RWPE1 (cell line): ENCODE results near the gene GNA12.

ENCODE experiments used
- CTCF ChIA-PET: fragments of 350-600 bp; sonication (Branson Sonifier 250); formaldehyde crosslinking; extraction: SDS; loops from one replicate; lab custom pipeline; 2021; lab: Yijun Ruan, JAX
- POLR2A ChIA-PET: fragments of 400-600 bp; formaldehyde crosslinking; extraction: SDS; loops from one replicate; lab custom pipeline; 2020; ENCODE audit warnings: antibody characterized with exemption; ENCODE audit not compliant: low non-redundant PET; lab: Yijun Ruan, JAX
- DNase-seq: peaks from one replicate; pipeline ENCODE4 v3.0.0; 2012; ENCODE audit warnings: low spot score
- H3K27ac ChIP-seq: fragments of 450-650 bp; 2 replicates; pipeline ENCODE4 v1.5.1; 2017
- TF ChIP-seq, protein P1 (sequence below): fragments of 450-650 bp; conservative IDR thresholded peaks from 2 replicates; pipeline ENCODE4 v1.5.1; 2017; ENCODE audit warnings: low read depth, mild to moderate bottlenecking

GNA12 gene

GRCh38 chr7:2862831-2863361 is 18.8 kb upstream of the GNA12 start:
- ChIA-PET CTCF (interaction anchor here (0.7 kb wide), 1 partner anchor 1745 kb away, joined by 3 read pairs; no protein-coding TSS in a partner anchor), POLR2A (no interaction called here)
- peak overlapping the region; percentile 92 for H3K27ac ChIP-seq
- no peak for DNase-seq
- TF ChIP-seq, protein P1, sequence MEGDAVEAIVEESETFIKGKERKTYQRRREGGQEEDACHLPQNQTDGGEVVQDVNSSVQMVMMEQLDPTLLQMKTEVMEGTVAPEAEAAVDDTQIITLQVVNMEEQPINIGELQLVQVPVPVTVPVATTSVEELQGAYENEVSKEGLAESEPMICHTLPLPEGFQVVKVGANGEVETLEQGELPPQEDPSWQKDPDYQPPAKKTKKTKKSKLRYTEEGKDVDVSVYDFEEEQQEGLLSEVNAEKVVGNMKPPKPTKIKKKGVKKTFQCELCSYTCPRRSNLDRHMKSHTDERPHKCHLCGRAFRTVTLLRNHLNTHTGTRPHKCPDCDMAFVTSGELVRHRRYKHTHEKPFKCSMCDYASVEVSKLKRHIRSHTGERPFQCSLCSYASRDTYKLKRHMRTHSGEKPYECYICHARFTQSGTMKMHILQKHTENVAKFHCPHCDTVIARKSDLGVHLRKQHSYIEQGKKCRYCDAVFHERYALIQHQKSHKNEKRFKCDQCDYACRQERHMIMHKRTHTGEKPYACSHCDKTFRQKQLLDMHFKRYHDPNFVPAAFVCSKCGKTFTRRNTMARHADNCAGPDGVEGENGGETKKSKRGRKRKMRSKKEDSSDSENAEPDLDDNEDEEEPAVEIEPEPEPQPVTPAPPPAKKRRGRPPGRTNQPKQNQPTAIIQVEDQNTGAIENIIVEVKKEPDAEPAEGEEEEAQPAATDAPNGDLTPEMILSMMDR, result no peak

DNA sequence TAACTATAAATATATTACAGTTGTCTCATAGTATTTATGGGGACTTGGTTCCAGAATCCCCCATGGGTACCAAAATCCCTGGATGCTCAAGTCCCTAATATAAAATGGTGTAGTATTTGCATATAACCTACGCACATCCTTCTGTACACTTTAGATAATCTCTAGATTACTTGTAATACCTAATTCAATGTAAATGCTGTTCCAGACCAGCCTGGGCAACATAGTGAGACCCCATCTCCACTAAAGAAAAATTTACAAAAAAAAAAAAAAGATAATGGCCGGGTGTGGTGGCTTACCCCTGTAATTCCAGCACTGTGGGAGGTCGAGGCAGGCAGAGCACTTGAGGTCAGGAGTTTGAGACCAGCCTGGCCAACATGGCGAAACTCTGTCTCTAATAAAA is 17.4 kb upstream of the GNA12 start:
- no peak for DNase-seq
- TF ChIP-seq, protein P1, result no peak
- ChIA-PET CTCF (interaction anchor here (0.6 kb wide), 1 partner anchor 26 kb away, joined by 3 read pairs; no protein-coding TSS in a partner anchor), POLR2A (no interaction called here)
- H3K27ac ChIP-seq, result no peak overlapping the region

DNA sequence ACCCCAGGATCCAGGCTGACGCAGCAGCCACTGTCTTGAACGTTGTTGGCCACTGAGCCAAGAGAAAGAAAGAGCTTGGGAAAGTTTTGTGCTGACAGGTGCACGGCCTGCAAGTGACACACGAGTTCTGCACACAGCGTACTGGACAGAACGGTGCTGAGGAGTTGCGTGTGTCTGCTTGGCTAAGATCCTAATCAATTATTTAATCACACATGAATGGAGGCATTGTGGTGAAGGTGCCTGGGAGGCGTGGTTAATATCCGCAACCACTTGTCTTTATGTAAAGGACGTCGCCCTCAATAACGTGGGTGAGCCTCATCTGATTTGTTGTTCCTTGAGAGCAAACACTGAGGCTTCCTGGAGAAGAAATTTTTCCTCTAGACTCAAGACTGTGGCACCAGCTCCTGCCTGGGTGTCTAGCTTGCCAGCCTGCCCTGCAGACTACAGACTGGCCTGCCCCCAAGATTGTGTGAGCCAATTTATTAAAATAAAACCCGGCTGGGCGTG is 16.6 kb upstream of the GNA12 start:
- CTCF ChIA-PET, result interaction anchor here (0.6 kb wide), 1 partner anchor 27 kb away, joined by 3 read pairs; no protein-coding TSS in a partner anchor
- POLR2A ChIA-PET, result no interaction called here
- DNase-seq, result no peak
- peak overlapping the region; percentile 42 for H3K27ac ChIP-seq
- TF ChIP-seq, protein P1, result no peak

DNA sequence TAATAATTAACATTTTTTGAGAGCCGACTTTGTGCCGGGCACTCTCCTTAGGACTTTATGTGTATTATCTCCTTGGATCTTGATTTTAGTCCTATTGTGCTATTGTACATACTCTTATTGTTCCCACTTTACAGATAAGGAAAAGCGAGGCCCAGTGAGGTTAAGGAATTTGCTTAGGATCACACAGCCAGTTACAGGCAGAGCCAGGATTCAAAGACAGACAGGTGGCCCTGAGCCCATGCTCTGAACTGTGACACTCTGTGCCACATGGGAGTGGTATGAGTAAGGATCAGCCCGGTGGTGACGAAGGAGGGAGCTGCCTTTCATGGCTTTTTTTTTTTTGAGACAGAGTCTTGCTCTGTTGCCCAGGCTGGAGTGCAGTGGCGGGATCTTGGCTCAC is 15.8 kb upstream of the GNA12 start:
- no peak overlapping the region; the same call in 1 of the 2 replicates for H3K27ac ChIP-seq
- TF ChIP-seq, protein P1, result no peak
- ChIA-PET POLR2A (no interaction called here), CTCF (no interaction called here)
- no peak for DNase-seq

DNA sequence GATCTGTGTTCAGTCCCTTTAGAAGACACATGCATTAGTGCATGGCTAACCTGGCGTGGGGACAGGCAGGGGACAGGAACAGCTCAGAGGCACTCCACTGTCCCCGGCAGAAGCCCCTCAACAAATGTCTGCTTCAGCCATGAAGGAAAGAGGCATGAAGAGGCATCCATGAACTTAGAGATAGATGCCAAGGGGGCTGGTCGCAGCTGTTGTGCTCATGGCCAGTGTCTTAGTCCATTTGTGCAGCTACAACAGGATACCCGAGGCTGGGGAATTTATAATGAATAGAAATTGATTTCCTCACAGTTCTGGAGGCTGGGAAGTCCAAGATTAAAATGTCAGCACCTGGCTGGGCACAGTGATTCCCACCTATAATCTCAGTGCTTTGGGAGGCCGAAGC is 14.5 kb upstream of the GNA12 start:
- POLR2A ChIA-PET, result no interaction called here
- H3K27ac ChIP-seq, result no peak overlapping the region
- no peak for DNase-seq
- TF ChIP-seq, protein P1, result no peak
- CTCF ChIA-PET, result no interaction called here

GRCh38 chr7:2856388-2857169 is 12.5 kb upstream of the GNA12 start:
- H3K27ac ChIP-seq, result no peak overlapping the region
- POLR2A ChIA-PET, result interaction anchor here (0.6 to 0.7 kb wide), 2 partner anchors 9 to 11 kb away, joined by 3 to 5 read pairs; no protein-coding TSS in a partner anchor
- no peak for DNase-seq

More at GRCh38 chr7:2856388-2857169, 12.5 kb upstream of the GNA12 start:
- CTCF ChIA-PET, result interaction anchor here (0.6 to 1.0 kb wide), 2 partner anchors 9 to 1749 kb away, joined by 3 read pairs; no protein-coding TSS in a partner anchor
- TF ChIP-seq, protein P1, result no peak
